DMS114 treated with DMSO at 0.1 percent for 48 hours (cell line): ENCODE results near the gene ZNF26.
"Not testable (repeated sequence)": the region's sequence is repeated elsewhere in the genome, so short reads cannot be mapped to it uniquely, and the experiment has no call there.

Source experiments
- DNase-seq: peaks from one replicate; lab custom pipeline; 2025; ENCODE audit not compliant: unreplicated experiment; lab: John Stamatoyannopoulos, UW

Gene ZNF26

GRCh38 chr12:132986001-132986884 is at the start of gene ZNF26:
Gene ZNF26, plus strand, starts transcription at chr12:132986367. Its CDS starts 474 bp downstream, at chr12:132986841.
- peak; percentile 88 for DNase-seq

GRCh38 chr12:132936921-132937320 is 49.2 kb upstream of the ZNF26 start:
- DNase-seq, result not testable (repeated sequence)

- no peak for DNase-seq
Observed at GRCh38 chr12:132937476-132937875, 48.7 kb upstream of the ZNF26 start.

- not testable (repeated sequence) for DNase-seq
Observed at GRCh38 chr12:132938807-132939206, 47.4 kb upstream of the ZNF26 start.

GRCh38 chr12:132940071-132940719 is 46.0 kb upstream of the ZNF26 start:
- no peak for DNase-seq

GRCh38 chr12:132941336-132941954 is 44.7 kb upstream of the ZNF26 start:
- DNase-seq, result no peak

- DNase-seq, result no peak
Observed at GRCh38 chr12:132942611-132943010, 43.6 kb upstream of the ZNF26 start.

GRCh38 chr12:132945806-132946205 is 40.4 kb upstream of the ZNF26 start:
- no peak for DNase-seq

GRCh38 chr12:132946246-132946820 is 39.8 kb upstream of the ZNF26 start:
- no peak for DNase-seq

- DNase-seq, result no peak
Observed at GRCh38 chr12:132948146-132949066, 37.8 kb upstream of the ZNF26 start.

- DNase-seq, result no peak
Observed at GRCh38 chr12:132949936-132950837, 36.0 kb upstream of the ZNF26 start.

GRCh38 chr12:132950844-132951535 is 35.2 kb upstream of the ZNF26 start:
- DNase-seq, result no peak

- DNase-seq, result no peak
Observed at GRCh38 chr12:132951649-132952048, 34.5 kb upstream of the ZNF26 start.

GRCh38 chr12:132952371-132953162 is 33.6 kb upstream of the ZNF26 start:
- no peak for DNase-seq

GRCh38 chr12:132953163-132953425 is 33.1 kb upstream of the ZNF26 start:
- DNase-seq, result no peak

- no peak for DNase-seq
Observed at GRCh38 chr12:132953771-132954170, 32.4 kb upstream of the ZNF26 start.

- DNase-seq, result peak; percentile 47
Observed at GRCh38 chr12:132954471-132955048, 31.6 kb upstream of the ZNF26 start.
